GM20000 (cell line): ENCODE results near the gene SP8.

Experiments
- DNase-seq: peaks from one replicate; pipeline ENCODE4 v3.0.0; 2012; ENCODE audit warnings: low spot score
- CTCF ChIP-seq: IDR thresholded peaks from 2 replicates; pipeline ENCODE4 v1.5.1; 2012; ENCODE audit warnings: mild to moderate bottlenecking, control low read depth; ENCODE audit errors: extremely low read depth, missing control alignments

SP8 gene

GRCh38 chr7:20786049-20786412 is 655 bp downstream of the SP8 start:
- TF ChIP-seq CTCF, result no peak
- DNase-seq, result no peak

- DNase-seq, result peak; percentile 55
- TF ChIP-seq CTCF, result no peak
Observed at GRCh38 chr7:20785157-20786048, 1.3 kb downstream of the SP8 start.

GRCh38 chr7:20784388-20785156 is 2.1 kb downstream of the SP8 start:
- peak; percentile 68 for DNase-seq

GRCh38 chr7:20783700-20784387 is 2.8 kb downstream of the SP8 start:
- TF ChIP-seq CTCF, result no peak
- DNase-seq, result peak; percentile 62

More at GRCh38 chr7:20784388-20785156, 2.1 kb downstream of the SP8 start:
- no peak for TF ChIP-seq CTCF

GRCh38 chr7:20783125-20783699 is 3.5 kb downstream of the SP8 start:
- no peak for TF ChIP-seq CTCF
- no peak for DNase-seq

- DNase-seq, result no peak
- no peak for TF ChIP-seq CTCF
Observed at GRCh38 chr7:20779041-20779440, 7.6 kb downstream of the SP8 start.
